HTR-8/SVneo (cell line): ENCODE results near the gene SRGAP1.
A peak's percentile ranks its signal among the peaks of the same experiment; 100 is the strongest.

Experiments
- DNase-seq: peaks from one replicate; pipeline ENCODE4 v3.0.0; 2011; ENCODE audit warnings: low spot score, mixed read lengths; ENCODE audit not compliant: insufficient read length
- FAIRE-seq: peaks from 2 replicates; lab custom pipeline; 2011; peaks lifted over from hg19 to GRCh38; lab: Jason Lieb, UNC

Gene SRGAP1

GRCh38 chr12:63955831-63956666, 111.5 kb downstream of the SRGAP1 start:
- FAIRE-seq (no peak), DNase-seq (no peak)

- no peak for DNase-seq
- no peak for FAIRE-seq
Observed at GRCh38 chr12:63957496-63957895, 113.0 kb downstream of the SRGAP1 start.

- DNase-seq (no peak), FAIRE-seq (no peak)
Observed at GRCh38 chr12:63958876-63959580, 114.5 kb downstream of the SRGAP1 start.

- FAIRE-seq (no peak), DNase-seq (no peak)
Observed at GRCh38 chr12:63961048-63961447, 116.5 kb downstream of the SRGAP1 start.

GRCh38 chr12:63961543-63961942, 117.0 kb downstream of the SRGAP1 start:
- DNase-seq: no peak
- FAIRE-seq: peak; percentile 31

- DNase-seq (no peak), FAIRE-seq (no peak)
Observed at GRCh38 chr12:63963868-63964267, 119.4 kb downstream of the SRGAP1 start.

- FAIRE-seq: no peak
- DNase-seq: no peak
Observed at GRCh38 chr12:63964301-63964700, 119.8 kb downstream of the SRGAP1 start.

- FAIRE-seq: no peak
- no peak for DNase-seq
Observed at GRCh38 chr12:63965936-63966605, 121.6 kb downstream of the SRGAP1 start.

- FAIRE-seq (no peak), DNase-seq (no peak)
Observed at GRCh38 chr12:63966606-63966975, 122.1 kb downstream of the SRGAP1 start.

GRCh38 chr12:63967358-63968145, 123.1 kb downstream of the SRGAP1 start:
- no peak for FAIRE-seq
- DNase-seq: peak; percentile 51

GRCh38 chr12:63968673-63969072, 124.2 kb downstream of the SRGAP1 start:
- no peak for DNase-seq
- no peak for FAIRE-seq

- FAIRE-seq (no peak), DNase-seq (no peak)
Observed at GRCh38 chr12:63976902-63977395, 132.4 kb downstream of the SRGAP1 start.

GRCh38 chr12:63977441-63977840, 132.9 kb downstream of the SRGAP1 start:
- no peak for DNase-seq
- no peak for FAIRE-seq

- FAIRE-seq (no peak), DNase-seq (peak; percentile 42)
Observed at GRCh38 chr12:63978519-63978918, 134.0 kb downstream of the SRGAP1 start.

- DNase-seq (no peak), FAIRE-seq (no peak)
Observed at GRCh38 chr12:63980211-63980610, 135.7 kb downstream of the SRGAP1 start.

- FAIRE-seq: no peak
- DNase-seq: no peak
Observed at GRCh38 chr12:63981343-63981742, 136.8 kb downstream of the SRGAP1 start.

- FAIRE-seq (no peak), DNase-seq (no peak)
Observed at GRCh38 chr12:63982604-63983295, 138.2 kb downstream of the SRGAP1 start.

- no peak for DNase-seq
- FAIRE-seq: no peak
Observed at GRCh38 chr12:63985456-63985855, 141.0 kb downstream of the SRGAP1 start.

GRCh38 chr12:63985945-63986344, 141.4 kb downstream of the SRGAP1 start:
- no peak for FAIRE-seq
- DNase-seq: no peak
